Anterior cingulate cortex (tissue), 58 donors: ENCODE measurements around the gene FOLR2.
A peak's percentile ranks its signal among the peaks of the same experiment; 100 is the strongest.
"Not testable (repeated sequence)": the region's sequence is repeated elsewhere in the genome, so short reads cannot be mapped to it uniquely, and the experiment has no call there.

Experiments used
- DNase-seq, 58 donors: peaks; one replicate each; lab custom pipeline; 2025; lab: John Stamatoyannopoulos, UW

Gene FOLR2

GRCh38 chr11:72216638-72217037 is at the start of gene FOLR2:
TSS of gene FOLR2 (plus strand) at chr11:72216794. CDS start at chr11:72218585, 1,791 bp downstream.
- no peak for DNase-seq

DNA sequence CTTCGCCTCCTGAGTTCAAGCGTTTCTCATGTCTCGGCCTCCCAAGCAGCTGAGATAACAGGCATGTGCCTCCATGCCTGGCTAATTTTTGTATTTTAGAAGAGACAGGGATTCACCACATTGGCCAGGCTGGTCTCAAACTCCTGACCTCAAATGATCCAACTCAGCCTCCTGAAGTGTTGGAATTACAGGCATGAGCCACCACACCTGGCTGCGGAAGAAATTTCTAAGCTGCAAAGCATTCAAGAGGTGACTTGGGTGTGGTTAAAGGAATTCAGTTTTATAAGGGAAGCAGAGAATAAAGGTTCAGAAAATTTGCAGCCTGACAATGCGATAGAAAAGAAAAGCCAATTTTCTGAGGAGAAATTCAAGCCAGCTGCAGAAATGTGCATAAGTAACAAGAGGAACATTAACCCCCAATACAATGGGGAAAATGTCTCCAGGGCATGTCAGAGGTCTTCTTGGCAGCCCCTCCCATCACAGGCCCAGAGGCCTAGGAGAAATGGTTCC is 47.5 kb upstream of the FOLR2 start:
- not testable (repeated sequence) for DNase-seq

- DNase-seq = peak in 27 of 58 donors; percentile 2 to 65 (median 28)
Measured at GRCh38 chr11:72169754-72170153, 46.8 kb upstream of the FOLR2 start.

DNA sequence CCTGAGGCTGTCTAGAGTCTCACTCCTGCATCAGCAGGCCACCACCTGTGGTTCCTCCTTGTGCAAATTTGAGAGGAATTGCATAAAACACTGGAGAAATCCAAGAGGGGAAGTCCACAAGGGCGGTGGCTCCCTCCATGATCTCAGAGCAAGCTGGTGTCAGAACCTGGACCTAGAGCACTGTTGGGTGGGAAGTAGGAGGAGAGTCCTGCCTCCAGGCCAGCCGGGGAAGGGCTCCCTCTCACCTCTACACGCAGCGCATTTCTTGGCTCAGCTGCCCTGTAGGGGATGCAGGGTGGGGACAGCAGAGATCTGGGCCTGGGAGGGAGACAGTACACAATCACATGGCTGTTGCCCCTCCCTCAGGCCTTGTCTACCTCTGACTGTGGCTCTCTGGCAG is 44.6 kb upstream of the FOLR2 start:
- not testable (repeated sequence) for DNase-seq

DNA sequence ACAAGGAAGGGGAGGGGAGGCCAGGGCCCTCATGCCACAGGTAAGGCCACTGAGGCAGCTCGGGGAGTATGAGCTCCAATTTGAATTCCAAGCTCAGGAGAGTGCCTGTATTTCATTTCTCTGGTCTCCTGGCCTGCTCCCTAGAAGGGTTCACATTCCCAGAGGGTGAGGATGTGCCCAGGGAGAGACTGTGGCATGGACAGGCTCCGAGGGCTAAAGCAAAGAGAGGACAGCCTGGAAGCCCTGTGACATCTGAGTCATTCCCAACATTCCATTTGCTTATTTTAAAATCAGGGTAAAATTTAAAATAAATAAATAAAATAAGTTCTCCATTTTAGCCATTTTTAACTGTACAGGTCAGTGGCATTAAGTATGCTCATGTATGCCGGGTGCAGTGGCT is 43.3 kb upstream of the FOLR2 start:
- DNase-seq = no peak

DNA sequence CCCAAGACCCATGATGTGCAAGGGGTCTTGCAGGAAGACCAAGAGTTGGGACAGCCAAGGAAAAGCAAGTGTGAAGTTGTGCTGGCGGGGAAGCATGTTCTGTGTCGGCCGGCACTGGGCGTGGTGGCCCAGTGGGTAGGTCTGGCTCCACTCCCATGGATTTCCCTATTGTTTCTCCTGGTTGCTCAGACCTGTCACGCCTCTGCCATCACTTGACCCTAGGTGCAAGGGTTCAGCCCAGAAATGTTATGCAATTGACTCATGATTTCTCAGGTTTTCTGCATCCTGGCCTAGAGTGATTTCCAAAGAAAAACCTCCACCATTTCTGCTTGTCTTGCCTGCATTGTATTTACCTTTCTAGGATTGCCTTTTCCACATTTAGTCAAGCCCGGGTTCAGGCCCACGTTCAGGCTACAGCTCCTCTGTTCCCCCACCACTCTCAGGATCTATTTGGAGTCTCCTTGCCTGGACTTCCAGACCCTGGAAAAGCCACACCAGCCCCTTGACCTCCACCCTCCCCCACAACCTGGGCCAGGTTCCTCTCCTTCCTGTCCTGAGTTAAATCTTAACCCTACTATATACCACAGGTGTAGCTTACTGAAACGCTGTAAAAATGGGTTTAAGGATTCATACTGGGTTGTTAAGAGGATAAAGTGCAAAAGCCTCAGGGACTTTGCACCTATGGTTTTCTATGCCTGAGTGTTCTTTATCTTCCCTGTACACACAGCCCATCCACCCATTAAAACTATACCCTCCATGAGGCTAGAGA is 42.1 kb upstream of the FOLR2 start:
- DNase-seq = no peak

DNA sequence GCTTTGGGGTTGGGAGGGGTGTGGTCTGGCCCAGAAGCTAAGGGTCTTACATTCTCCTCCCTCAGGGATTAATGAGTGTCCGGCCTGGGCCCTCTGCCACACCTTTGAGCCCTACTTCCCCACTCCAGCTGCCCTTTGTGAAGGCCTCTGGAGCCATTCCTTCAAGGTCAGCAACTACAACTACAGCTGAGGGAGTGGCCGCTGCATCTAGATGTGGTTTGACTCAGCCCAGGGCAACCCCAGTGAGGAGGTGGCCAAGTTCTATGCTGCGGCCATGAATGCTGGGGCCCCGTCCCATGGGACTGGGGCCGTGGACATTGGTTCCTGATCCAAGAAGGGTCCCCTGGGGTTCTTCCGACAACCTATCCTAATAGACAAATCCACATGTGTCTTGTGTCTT is 38.9 kb upstream of the FOLR2 start:
- no peak for DNase-seq

- DNase-seq = no peak
Measured at GRCh38 chr11:72179049-72179803, 37.4 kb upstream of the FOLR2 start.

DNA sequence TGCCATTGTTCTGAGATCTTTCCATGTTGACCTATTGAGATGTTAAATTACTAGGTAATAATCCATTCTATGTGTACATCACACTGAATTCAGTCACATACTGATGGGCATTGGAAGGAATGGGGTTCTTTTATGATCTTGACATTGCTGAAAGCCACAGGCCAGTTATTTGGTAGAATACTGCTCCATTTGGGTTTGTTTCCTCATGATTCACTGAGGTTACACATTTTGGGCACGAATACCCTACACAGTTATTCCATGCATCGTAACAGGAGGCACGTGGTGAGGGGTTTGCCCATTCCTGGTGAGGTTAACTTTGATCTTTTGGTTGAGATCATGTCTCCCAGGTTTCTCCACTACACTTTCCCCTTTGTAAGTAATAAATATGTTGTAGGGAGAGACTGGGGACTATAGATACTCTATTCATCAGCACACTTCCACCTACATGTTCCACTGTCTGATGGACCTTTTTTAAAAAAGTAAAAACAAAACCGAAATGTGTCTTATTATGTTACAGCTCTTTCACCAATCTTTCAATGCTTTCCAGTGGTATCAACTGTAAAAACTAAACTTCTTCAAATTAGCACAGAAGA is 36.7 kb upstream of the FOLR2 start:
- no peak for DNase-seq

- DNase-seq = not testable (repeated sequence)
Measured at GRCh38 chr11:72180892-72181552, 35.6 kb upstream of the FOLR2 start.

DNA sequence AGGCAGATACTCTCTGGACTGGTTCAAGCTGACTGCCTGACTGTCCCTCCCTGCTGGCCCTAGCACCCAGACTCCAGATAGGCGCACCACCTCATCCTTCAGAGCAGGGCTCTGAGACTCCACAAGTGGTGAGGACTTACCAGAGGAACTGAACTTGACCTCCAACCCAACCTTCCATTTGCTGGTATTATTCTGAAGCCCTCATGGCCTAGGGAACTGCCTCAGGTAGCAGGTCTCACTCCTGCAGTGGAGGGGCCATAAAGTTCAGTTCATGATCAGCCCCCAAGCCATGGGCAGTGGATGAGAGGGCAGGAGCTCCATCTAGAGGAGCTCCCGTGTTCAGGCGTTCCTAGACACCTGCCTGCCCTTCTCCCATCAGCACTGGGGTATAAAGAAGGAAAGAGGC is 35.0 kb upstream of the FOLR2 start:
- DNase-seq = not testable (repeated sequence)

GRCh38 chr11:72188267-72188666 is 28.3 kb upstream of the FOLR2 start:
- no peak for DNase-seq

GRCh38 chr11:72189455-72190250 is 26.9 kb upstream of the FOLR2 start:
- DNase-seq = peak in 29 of 58 donors; percentile 3 to 62 (median 19)

- DNase-seq = no peak
Measured at GRCh38 chr11:72190631-72191071, 25.9 kb upstream of the FOLR2 start.

DNA sequence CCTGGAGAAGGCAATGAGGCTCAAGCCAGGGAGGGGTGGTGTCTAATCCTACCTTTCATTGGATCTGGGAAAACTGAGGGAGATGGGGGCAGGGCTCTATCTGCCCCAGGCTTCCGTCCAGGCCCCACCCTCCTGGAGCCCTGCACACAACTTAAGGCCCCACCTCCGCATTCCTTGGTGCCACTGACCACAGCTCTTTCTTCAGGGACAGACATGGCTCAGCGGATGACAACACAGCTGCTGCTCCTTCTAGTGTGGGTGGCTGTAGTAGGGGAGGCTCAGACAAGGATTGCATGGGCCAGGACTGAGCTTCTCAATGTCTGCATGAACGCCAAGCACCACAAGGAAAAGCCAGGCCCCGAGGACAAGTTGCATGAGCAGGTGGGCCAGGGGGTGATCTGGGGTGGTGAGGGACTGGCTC is 24.6 kb upstream of the FOLR2 start, which contains the start of gene FOLR1:
Gene FOLR1 (plus strand): TSS at position 180 of the 421 bp plus-strand sequence. CDS start 34 bp downstream, at position 214.
- peak in 1 of 58 donors; percentile 1 for DNase-seq

GRCh38 chr11:72195518-72196270 is 20.9 kb upstream of the FOLR2 start:
- DNase-seq = no peak

DNA sequence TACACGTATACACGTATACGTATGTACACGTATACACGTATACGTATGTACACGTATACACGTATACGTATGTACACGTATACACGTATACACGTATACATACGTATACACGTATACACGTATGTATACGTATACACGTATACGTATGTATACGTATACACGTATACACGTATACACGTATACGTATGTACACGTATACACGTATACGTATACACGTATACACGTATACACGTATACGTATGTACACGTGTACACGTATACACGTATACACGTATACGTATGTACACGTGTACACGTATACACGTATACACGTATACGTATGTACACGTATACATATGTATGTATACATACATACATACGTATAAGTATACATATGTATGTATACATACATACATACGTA is 15.1 kb upstream of the FOLR2 start:
- not testable (repeated sequence) for DNase-seq

- no peak for DNase-seq
Measured at GRCh38 chr11:72202571-72202970, 14.0 kb upstream of the FOLR2 start.

GRCh38 chr11:72203163-72203562 is 13.4 kb upstream of the FOLR2 start:
- DNase-seq = no peak
